Mammary epithelial cell (primary cell): ENCODE results near the gene RALGPS2.

Experiments
- CTCF ChIP-seq, 2 donors: IDR thresholded peaks in 1 of 2; conservative IDR thresholded peaks in 1 of 2; 2 replicates each; pipeline ENCODE4 v1.5.1; 2011 to 2012; ENCODE audit warnings: inconsistent platforms in 2 of 2, low read length in 2 of 2, mild to moderate bottlenecking in 2 of 2, control low read depth in 1 of 2, low read depth in 1 of 2; ENCODE audit not compliant: insufficient read depth in 1 of 2; ENCODE audit errors: extremely low read depth in 1 of 2
- EZH2 ChIP-seq: IDR thresholded peaks from 2 replicates; pipeline ENCODE4 v1.6.1; 2012; ENCODE audit warnings: low read length, inconsistent platforms, borderline replicate concordance

DNA sequence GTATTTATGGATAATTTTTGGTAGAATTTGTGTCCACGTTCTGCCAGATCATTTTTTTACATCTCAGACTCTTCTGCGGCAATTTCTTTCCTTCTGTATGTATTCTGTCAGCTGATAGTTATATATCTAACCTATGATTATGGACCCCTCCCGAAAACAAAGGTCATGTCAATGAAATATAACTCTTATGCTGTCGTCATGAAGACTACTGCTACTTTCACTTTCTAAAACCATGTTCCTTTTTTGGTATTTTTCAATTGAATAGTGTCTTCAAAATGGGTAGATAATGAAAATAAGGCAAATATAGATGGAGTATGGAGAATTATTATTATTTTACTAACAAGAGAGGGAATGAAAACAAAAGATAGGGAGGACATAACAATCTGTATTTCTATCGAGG is 142.6 kb downstream of the RALGPS2 start:
- no peak for TF ChIP-seq CTCF (conservative IDR thresholded peaks at IDR 0.05 in 1 of 2, IDR thresholded peaks at IDR 0.05 in 1 of 2; ENCODE audit: extremely low read depth in 1 of 2, insufficient read depth in 1 of 2, low read depth in 1 of 2, low read length in 2 of 2)
- TF ChIP-seq EZH2: no peak
